Measurements from ENCODE around the gene ACTG2. TPM values are rescaled to one million over a fixed set of nuclear protein-coding genes. Genes with fewer than 3 reads are reported as not detected.
A peak's percentile ranks its signal among the peaks of the same experiment; 100 is the strongest.
"Not testable (repeated sequence)": the region's sequence is repeated elsewhere in the genome, so short reads cannot be mapped to it uniquely, and the experiment has no call there.

The ACTG2 gene
- total RNA-seq, 2 experiments from 2014 or later = not detected

DNA sequence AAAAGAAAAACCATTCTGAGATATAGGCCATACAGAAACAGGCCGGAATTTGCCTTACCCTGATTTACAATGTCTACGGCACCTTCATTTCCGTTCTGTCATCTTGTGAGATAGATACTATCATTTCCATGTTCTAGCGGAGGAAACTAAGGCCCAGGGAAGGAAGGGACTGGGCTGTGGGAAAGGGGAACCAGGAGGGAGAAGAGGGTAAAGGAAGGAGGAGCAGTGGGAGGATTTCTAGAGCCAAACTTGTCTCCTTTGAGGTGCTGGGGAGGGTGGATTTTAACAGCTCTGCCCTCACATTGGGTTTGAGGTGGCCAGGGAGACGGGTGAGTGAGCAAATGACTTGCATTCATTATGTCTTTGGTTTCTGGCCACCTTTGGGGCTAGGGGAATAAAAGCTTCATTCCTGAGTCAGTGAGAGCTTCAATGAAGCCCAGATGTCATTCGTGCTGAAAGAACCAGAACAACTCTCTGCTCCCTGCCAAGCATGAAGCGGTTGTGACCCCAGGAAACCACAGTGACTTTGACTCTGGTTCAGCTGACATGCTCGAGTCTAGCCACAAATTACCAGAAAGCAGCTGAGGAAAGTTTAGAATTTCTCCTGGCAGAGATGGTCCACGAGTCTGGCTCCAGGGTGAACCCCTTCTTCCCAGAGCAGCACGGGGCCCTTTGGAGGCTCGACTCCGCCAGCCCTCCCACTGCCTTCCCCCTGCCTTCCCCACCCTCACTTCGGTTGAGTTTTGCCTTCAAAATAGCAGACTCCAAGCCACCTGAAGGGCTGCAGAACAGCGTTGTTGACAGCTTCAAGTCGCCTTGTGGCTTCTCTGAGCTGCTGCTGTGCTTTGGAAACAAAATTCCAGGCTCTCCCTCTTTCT is 3.8 kb downstream of the ACTG2 start:
- ChIA-PET POLR2A (interaction anchor here (1.0 kb wide), 1 partner anchor 160 kb away, joined by 4 read pairs; the partner anchor contains the start of gene TPRKB), CTCF (interaction anchor here (0.6 to 0.7 kb wide), 2 partner anchors 114 to 251 kb away, joined by 3 to 4 read pairs; no protein-coding TSS in a partner anchor)
- no peaks in the 10 kb centered on the region for H3K36me3 Mint-ChIP-seq (ENCODE audit: low read depth)
- no peak overlapping the region for H3K4me3 Mint-ChIP-seq
- no peaks in the 10 kb centered on the region for H3K9me3 Mint-ChIP-seq
- H3K27ac Mint-ChIP-seq = peak overlapping the region; percentile 75
- DNase-seq = peak; percentile 57
- peaks cover 40% of the 10 kb centered on the region for H3K4me1 Mint-ChIP-seq
- peaks cover 3% of the 10 kb centered on the region for H3K27me3 Mint-ChIP-seq

DNA sequence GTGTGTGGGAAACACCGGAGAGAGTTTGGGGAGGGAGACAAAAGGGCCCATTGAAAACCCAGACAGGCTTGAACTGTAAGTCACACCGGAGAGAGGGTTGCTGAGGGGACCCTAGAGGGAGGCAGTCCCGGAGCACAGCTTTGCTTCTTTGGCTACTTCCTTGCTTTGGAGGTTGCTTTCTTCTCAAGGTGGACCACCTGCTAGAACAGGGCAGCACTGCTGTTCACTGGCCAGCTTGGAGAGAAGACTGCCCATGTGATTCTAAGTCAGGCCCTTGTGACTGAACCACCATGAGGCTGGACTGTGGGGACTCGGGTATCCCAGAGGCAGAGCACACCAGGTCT is 4.4 kb downstream of the ACTG2 start:
- peaks cover 3% of the 10 kb centered on the region for H3K27me3 Mint-ChIP-seq
- ChIA-PET POLR2A (interaction anchor here (1.0 kb wide), 1 partner anchor 160 kb away, joined by 4 read pairs; the partner anchor contains the start of gene TPRKB), CTCF (no interaction called here)
- H3K36me3 Mint-ChIP-seq (ENCODE audit: low read depth) = no peaks in the 10 kb centered on the region
- H3K9me3 Mint-ChIP-seq = no peaks in the 10 kb centered on the region
- H3K4me1 Mint-ChIP-seq = peaks cover 40% of the 10 kb centered on the region
- H3K4me3 Mint-ChIP-seq = no peak overlapping the region
- DNase-seq = no peak
- no peak overlapping the region for H3K27ac Mint-ChIP-seq

GRCh38 chr2:73897934-73898333 is 5.1 kb downstream of the ACTG2 start:
- ChIA-PET CTCF (interaction anchor here (0.8 kb wide), 1 partner anchor 10 kb away, joined by 4 read pairs; no protein-coding TSS in a partner anchor), POLR2A (no interaction called here)

GRCh38 chr2:73899801-73900336 is 7.1 kb downstream of the ACTG2 start:
- Mint-ChIP-seq H3K9me3 (no peaks in the 10 kb centered on the region), H3K4me1 (peaks cover 28% of the 10 kb centered on the region), H3K27ac (no peak overlapping the region), H3K36me3 (ENCODE audit: low read depth) (no peaks in the 10 kb centered on the region), H3K4me3 (no peak overlapping the region), H3K27me3 (peaks cover 9% of the 10 kb centered on the region)
- DNase-seq = no peak
- CTCF ChIA-PET = no interaction called here
- POLR2A ChIA-PET = no interaction called here

More at GRCh38 chr2:73897934-73898333, 5.1 kb downstream of the ACTG2 start:
- Mint-ChIP-seq H3K27ac (no peak overlapping the region), H3K9me3 (no peaks in the 10 kb centered on the region), H3K4me3 (no peak overlapping the region), H3K27me3 (peaks cover 9% of the 10 kb centered on the region), H3K4me1 (peaks cover 40% of the 10 kb centered on the region), H3K36me3 (ENCODE audit: low read depth) (no peaks in the 10 kb centered on the region)
- no peak for DNase-seq

DNA sequence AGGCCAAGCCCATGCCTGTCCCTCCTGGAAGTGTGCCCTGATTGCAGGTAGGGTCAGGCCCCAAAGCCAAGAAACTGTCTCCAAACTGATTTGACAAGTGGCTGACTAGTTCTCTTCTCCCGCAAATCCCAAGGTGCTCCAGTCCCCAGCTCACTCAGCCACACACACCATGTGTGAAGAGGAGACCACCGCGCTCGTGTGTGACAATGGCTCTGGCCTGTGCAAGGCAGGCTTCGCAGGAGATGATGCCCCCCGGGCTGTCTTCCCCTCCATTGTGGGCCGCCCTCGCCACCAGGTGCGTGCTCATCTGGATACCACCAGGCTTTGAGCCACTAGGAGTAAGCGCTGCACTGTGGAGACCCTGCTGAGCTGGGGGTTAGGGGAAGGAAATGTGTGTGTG is 8.3 kb downstream of the ACTG2 start:
- peaks cover 17% of the 10 kb centered on the region for H3K4me1 Mint-ChIP-seq
- CTCF ChIA-PET = no interaction called here
- no peaks in the 10 kb centered on the region for H3K36me3 Mint-ChIP-seq (ENCODE audit: low read depth)
- POLR2A ChIA-PET = no interaction called here
- no peak overlapping the region for H3K27ac Mint-ChIP-seq
- DNase-seq = no peak
- H3K27me3 Mint-ChIP-seq = peaks cover 9% of the 10 kb centered on the region
- no peaks in the 10 kb centered on the region for H3K9me3 Mint-ChIP-seq
- no peak overlapping the region for H3K4me3 Mint-ChIP-seq

DNA sequence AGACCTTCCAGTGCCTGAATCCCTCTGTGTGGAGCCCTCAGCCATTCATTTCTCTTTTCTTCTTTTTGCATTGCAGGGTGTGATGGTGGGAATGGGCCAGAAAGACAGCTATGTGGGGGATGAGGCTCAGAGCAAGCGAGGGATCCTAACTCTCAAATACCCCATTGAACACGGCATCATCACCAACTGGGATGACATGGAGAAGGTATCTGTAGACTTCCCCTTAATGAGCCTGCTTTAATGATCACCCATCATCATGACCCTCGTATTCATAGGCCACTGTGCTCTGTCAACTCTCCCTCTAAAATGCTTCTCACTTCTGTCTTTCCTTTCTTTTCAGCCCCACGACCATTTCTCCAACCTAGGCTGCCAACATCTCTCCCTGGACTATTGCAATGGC is 9.5 kb downstream of the ACTG2 start:
- ChIA-PET CTCF (interaction anchor here (0.6 to 1.4 kb wide), 3 partner anchors 10 to 246 kb away, joined by 3 to 4 read pairs (median 3); no protein-coding TSS in a partner anchor), POLR2A (interaction anchor here (2.1 kb wide), 1 partner anchor 19 kb away, joined by 4 read pairs; no protein-coding TSS in a partner anchor)
- Mint-ChIP-seq H3K27ac (no peak overlapping the region), H3K27me3 (peaks cover 9% of the 10 kb centered on the region), H3K4me1 (peaks cover 6% of the 10 kb centered on the region), H3K36me3 (ENCODE audit: low read depth) (no peaks in the 10 kb centered on the region), H3K9me3 (no peaks in the 10 kb centered on the region), H3K4me3 (no peak overlapping the region)
- DNase-seq = no peak

DNA sequence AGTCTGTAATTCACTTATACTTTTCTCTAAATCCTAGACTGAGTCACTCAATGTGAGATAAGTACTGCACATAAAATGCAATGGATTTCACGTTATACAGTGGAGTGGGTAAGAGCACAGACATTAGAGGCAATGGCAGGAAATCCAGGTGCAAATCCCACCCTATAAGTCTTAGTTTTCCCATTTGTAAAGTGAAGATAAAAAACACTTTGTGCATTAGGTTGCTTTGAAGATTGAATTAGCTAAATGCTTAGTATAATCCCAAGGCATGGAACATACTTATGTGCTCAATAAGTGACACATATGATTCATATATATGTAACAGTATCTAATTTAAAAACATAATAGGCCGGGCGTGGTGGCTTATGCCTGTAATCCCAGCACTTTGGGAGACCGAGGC is 10.5 kb downstream of the ACTG2 start:
- H3K4me3 Mint-ChIP-seq = no peak overlapping the region
- H3K27me3 Mint-ChIP-seq = peaks cover 9% of the 10 kb centered on the region
- no peak overlapping the region for H3K27ac Mint-ChIP-seq
- no peaks in the 10 kb centered on the region for H3K9me3 Mint-ChIP-seq
- no peaks in the 10 kb centered on the region for H3K4me1 Mint-ChIP-seq
- POLR2A ChIA-PET = interaction anchor here (2.1 kb wide), 1 partner anchor 18 kb away, joined by 4 read pairs; no protein-coding TSS in a partner anchor
- DNase-seq = no peak
- CTCF ChIA-PET = interaction anchor here (0.7 to 1.5 kb wide), 4 partner anchors 9 to 244 kb away, joined by 3 to 7 read pairs (median 4); partner anchors contain the start of gene ACTG2
- H3K36me3 Mint-ChIP-seq (ENCODE audit: low read depth) = no peaks in the 10 kb centered on the region

DNA sequence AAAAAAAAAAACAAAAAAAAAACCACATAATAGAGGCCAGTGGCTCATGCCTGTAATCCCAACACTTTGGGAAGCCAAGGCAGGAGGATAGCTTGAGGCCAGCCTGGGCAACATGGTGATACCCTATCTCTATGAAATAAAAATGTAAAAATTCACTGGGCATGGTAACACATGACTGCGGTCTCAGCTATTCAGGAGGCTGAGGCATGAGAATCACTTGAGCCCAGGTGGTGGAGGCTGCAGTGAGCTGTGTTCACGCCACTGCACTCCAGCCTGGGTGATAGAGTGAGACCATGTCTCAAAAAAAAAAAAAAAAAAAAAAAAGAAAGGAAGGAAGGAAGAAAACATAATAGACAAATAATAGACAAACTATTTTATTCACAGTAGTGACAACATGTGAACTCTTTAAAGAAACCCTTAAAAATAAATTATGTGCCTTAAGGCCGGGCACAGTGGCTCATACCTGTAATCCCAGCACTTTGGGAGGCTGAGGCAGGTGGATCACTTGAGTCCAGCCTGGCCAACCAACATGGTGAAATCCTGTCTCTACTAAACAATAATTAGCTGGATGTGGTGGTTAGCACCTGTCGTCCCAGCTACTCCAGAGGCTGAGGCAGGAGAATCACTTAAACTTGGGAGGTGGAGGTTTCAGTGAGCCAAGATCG is 11.3 kb downstream of the ACTG2 start:
- not testable (repeated sequence) for H3K27me3 Mint-ChIP-seq; H3K9me3 Mint-ChIP-seq; H3K36me3 Mint-ChIP-seq (ENCODE audit: low read depth); H3K4me3 Mint-ChIP-seq; H3K4me1 Mint-ChIP-seq; H3K27ac Mint-ChIP-seq; DNase-seq
- CTCF ChIA-PET = interaction anchor here (0.7 to 1.5 kb wide), 3 partner anchors 8 to 93 kb away, joined by 3 to 7 read pairs (median 4); partner anchors contain the start of gene ACTG2
- POLR2A ChIA-PET = interaction anchor here (2.1 kb wide), 1 partner anchor 17 kb away, joined by 4 read pairs; no protein-coding TSS in a partner anchor

DNA sequence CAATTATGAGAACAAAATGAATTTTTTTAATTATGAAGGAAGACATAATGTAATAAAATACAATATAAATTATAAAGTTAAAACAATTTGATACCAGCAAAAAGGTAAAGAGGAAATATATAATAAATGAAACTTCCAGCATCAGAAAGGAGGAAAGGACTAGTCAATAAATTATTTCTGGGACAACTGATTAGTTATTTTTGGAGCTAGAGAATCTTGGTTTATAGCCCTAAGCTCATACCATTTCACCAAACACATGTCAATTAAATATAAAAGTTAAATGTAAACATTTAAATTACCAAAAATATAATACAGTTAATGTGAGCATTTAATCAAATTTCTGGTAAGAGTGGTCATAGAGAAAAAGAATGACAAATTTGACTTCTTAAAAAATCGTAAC is 12.1 kb downstream of the ACTG2 start:
- Mint-ChIP-seq H3K4me1 (no peaks in the 10 kb centered on the region), H3K9me3 (no peaks in the 10 kb centered on the region), H3K4me3 (no peak overlapping the region), H3K36me3 (ENCODE audit: low read depth) (no peaks in the 10 kb centered on the region), H3K27me3 (peaks cover 9% of the 10 kb centered on the region), H3K27ac (no peak overlapping the region)
- DNase-seq = no peak
- POLR2A ChIA-PET = no interaction called here
- CTCF ChIA-PET = no interaction called here

DNA sequence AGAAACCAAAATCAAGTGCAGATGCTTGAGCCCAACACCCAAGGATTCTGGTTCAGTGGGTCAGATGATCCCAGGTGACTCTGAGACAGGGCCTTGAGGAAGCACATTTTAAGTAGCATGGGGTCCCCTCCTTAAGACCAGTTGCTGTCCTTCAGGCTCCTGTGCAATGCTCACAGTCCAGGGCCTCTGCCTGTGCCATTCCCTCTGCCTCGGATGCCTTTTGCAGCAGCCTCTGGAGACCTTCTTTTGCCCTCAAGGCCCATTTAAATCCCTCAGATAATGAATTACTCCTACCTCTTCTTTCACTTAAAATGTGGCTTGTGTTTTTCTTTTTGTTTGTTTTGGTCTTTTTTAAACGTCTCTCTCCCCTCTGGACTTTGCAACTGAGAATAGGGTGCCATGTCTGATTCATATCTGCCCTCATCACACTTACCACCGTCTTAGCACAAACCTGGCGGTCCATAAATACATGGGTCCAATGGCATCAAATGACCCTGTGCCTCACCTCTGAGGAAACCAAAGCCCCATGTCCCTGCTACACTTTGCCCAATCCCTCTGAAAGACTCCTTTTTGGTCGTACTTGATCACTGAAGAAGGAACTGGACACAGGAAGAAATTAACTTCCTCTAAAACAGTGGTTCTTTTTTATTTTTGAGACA is 14.2 kb downstream of the ACTG2 start:
- Mint-ChIP-seq H3K9me3 (no peaks in the 10 kb centered on the region), H3K27ac (no peak overlapping the region), H3K4me3 (no peak overlapping the region), H3K4me1 (no peaks in the 10 kb centered on the region), H3K36me3 (ENCODE audit: low read depth) (no peaks in the 10 kb centered on the region), H3K27me3 (peaks cover 6% of the 10 kb centered on the region)
- ChIA-PET CTCF (interaction anchor here (0.6 to 1.7 kb wide), 6 partner anchors 14 to 243 kb away, joined by 3 to 10 read pairs (median 4); partner anchors contain the start of gene BOLA3), POLR2A (no interaction called here)
- DNase-seq = no peak

- peak; percentile 58 for DNase-seq
- POLR2A ChIA-PET = no interaction called here
- Mint-ChIP-seq H3K4me3 (no peak overlapping the region), H3K4me1 (no peaks in the 10 kb centered on the region), H3K9me3 (no peaks in the 10 kb centered on the region), H3K36me3 (ENCODE audit: low read depth) (no peaks in the 10 kb centered on the region), H3K27ac (no peak overlapping the region), H3K27me3 (no peaks in the 10 kb centered on the region)
- CTCF ChIA-PET = interaction anchor here (0.6 to 3.3 kb wide), 18 partner anchors 10 to 243 kb away, joined by 3 to 10 read pairs (median 4); partner anchors contain the start of genes BOLA3 and DGUOK
Observed at GRCh38 chr2:73907840-73908452, 15.1 kb downstream of the ACTG2 start.

All from activated CD4-positive, alpha-beta memory T cell treated with anti-CD3 and anti-CD28 coated beads, Interleukin-2, amount 10 ng/mL, durations not matched to agents 7 days and 5 days (primary cell).